Skeletal muscle tissue (tissue), 4 donors: ENCODE results near the gene MAML3. TPM values are rescaled to one million over a fixed set of nuclear protein-coding genes. Genes with fewer than 3 reads are reported as not detected.

Experiments
- H3K27ac ChIP-seq: one replicate; pipeline ENCODE4 v1.7.0; 2013; ENCODE audit warnings: mild to moderate bottlenecking, low read depth, low read length, inconsistent platforms
- H3K27me3 ChIP-seq, 3 donors: one replicate each; pipeline ENCODE4 v1.7.0; 2013; ENCODE audit warnings: low read length in 3 of 3; ENCODE audit not compliant: control insufficient read depth in 3 of 3, insufficient read depth in 3 of 3
- H3K36me3 ChIP-seq, 3 donors: one replicate each; pipeline ENCODE4 v1.7.0; 2013; ENCODE audit warnings: low read length in 3 of 3; ENCODE audit not compliant: control insufficient read depth in 3 of 3, insufficient read depth in 3 of 3
- H3K4me1 ChIP-seq, 3 donors: one replicate each; pipeline ENCODE4 v1.7.0; 2013; ENCODE audit warnings: low read length in 3 of 3, mild to moderate bottlenecking in 3 of 3; ENCODE audit not compliant: control insufficient read depth in 3 of 3, insufficient read depth in 3 of 3
- H3K4me3 ChIP-seq, 3 donors: one replicate each; pipeline ENCODE4 v1.7.0; 2013; ENCODE audit warnings: low read length in 3 of 3
- H3K9ac ChIP-seq, 3 donors: one replicate each; pipeline ENCODE4 v1.7.0; 2013; ENCODE audit warnings: low read length in 3 of 3, mild to moderate bottlenecking in 3 of 3, moderate library complexity in 2 of 3, low read depth in 1 of 3
- H3K9me3 ChIP-seq, 3 donors: one replicate each; pipeline ENCODE4 v1.7.0; 2013; ENCODE audit warnings: low read length in 3 of 3; ENCODE audit not compliant: control insufficient read depth in 3 of 3
- total RNA-seq: library from RNA; depleted of rRNA; stranded (reverse); fragments of >200 nt; gene quantifications from one replicate; pipeline ENCODE4 v1.2.3, GENCODE V29; 2014
- donor health status: Osteomylitis.

MAML3 gene
- total RNA-seq, 1 donor from 2014 or later, result 3.1 TPM

DNA sequence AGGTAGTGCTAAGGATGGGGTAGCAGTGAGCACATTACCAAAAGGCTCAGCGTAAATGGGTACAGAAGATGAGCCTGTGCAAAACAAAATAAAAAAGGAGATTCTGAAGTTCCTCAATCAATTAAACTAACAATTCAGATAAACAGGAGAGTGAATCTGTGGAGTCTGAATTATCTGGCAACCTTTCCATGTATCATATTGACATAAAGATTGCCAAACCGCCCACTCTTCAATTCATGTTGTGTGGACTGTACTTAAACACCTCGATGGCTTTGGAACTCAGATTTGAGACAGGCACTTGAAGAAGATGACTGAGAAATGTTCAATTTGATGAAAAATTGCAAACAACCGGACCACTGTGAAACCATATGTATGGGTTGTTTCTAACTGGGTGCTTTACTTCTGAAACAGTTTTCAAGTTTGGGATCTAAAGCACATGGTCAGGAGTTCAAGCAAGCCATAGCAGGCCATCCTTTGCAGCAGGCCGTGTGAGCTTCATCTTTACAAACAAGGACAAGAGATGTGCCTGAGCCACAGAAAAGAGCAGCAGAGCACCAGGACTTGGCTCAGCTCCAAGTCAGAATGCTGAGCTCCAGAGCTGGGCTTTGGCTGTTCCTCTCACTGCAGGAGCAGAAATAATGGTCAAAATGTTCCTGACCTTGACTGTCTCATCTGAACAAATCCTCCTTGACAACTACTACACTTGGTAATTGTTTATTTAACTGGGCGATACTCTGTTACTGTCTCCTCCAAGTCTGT, 380.2 kb downstream of the MAML3 start:
- peaks cover 27 to 37% (median 30%) of the 10 kb centered on the region in 3 donors for H3K4me1 ChIP-seq
- H3K9me3 ChIP-seq, result no peaks in the 10 kb centered on the region
- H3K9ac ChIP-seq, result no peak overlapping the region
- no peaks in the 10 kb centered on the region for H3K36me3 ChIP-seq
- no peak overlapping the region for H3K4me3 ChIP-seq
- H3K27ac ChIP-seq, result no peak overlapping the region
- no peaks in the 10 kb centered on the region for H3K27me3 ChIP-seq

DNA sequence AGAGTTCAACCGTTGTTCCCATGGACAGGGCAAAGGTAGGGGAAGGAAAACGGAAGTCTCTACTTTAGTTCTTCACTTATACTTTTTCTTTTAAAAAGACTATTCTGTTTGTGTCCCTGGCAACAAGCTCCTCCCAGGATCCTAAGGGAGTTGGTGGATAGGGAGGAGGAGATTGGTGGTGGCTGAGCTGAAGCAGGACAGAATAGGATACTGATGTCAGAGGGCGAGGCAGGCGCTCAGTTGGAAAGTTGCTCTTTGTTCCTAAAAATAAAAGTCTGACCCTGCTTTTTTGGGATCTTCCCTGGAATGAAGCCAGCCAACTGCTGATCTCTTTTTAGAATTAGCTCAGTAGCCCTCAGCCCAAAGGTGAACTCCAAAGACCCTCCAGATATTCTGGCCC, 383.6 kb downstream of the MAML3 start:
- H3K27ac ChIP-seq, result peak overlapping the region; percentile 81

GRCh38 chr4:139769364-139769763, 384.6 kb downstream of the MAML3 start:
- H3K9ac ChIP-seq, result no peak overlapping the region
- H3K27me3 ChIP-seq, result no peaks in the 10 kb centered on the region
- H3K4me3 ChIP-seq, result no peak overlapping the region
- H3K4me1 ChIP-seq, result peaks cover 24 to 39% (median 30%) of the 10 kb centered on the region in 3 donors
- no peaks in the 10 kb centered on the region for H3K36me3 ChIP-seq
- H3K27ac ChIP-seq, result no peak overlapping the region
- no peaks in the 10 kb centered on the region for H3K9me3 ChIP-seq

More for the DNA sequence above, 383.6 kb downstream of the MAML3 start:
- Histone ChIP-seq H3K4me1 (peaks cover 18 to 35% (median 24%) of the 10 kb centered on the region in 3 donors), H3K9ac (peak overlapping the region in 2 of 3 donors; percentile 16 to 25), H3K9me3 (no peaks in the 10 kb centered on the region), H3K36me3 (no peaks in the 10 kb centered on the region), H3K27me3 (no peaks in the 10 kb centered on the region), H3K4me3 (peak overlapping the region in 2 of 3 donors; percentile 19 to 30)

DNA sequence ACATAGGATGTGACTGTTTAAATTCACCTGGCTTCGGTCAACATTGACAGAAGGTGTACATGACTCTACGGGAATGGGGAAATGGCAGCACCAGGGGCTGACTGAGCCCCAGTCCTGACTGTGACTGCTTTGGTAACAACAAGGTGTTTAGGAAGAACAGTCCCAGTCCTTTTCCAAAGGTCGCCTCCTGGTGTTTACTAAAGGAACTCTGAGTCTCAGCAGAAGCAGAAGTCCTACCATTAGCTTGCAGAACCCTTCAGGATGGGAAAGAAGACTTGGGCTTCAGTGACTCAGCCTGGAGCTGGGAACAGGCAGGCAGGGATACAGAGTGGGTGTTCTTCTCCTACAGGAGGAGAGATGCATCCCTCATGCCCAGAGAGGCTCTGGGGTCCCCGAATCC, 385.1 kb downstream of the MAML3 start:
- Histone ChIP-seq H3K27ac (no peak overlapping the region), H3K4me1 (peaks cover 29 to 44% (median 35%) of the 10 kb centered on the region in 3 donors), H3K27me3 (no peaks in the 10 kb centered on the region), H3K9ac (no peak overlapping the region), H3K36me3 (no peaks in the 10 kb centered on the region), H3K9me3 (no peaks in the 10 kb centered on the region), H3K4me3 (no peak overlapping the region)

GRCh38 chr4:139768366-139768765, 385.6 kb downstream of the MAML3 start:
- no peaks in the 10 kb centered on the region for H3K27me3 ChIP-seq
- H3K9ac ChIP-seq, result no peak overlapping the region
- H3K4me1 ChIP-seq, result peaks cover 34 to 49% (median 39%) of the 10 kb centered on the region in 3 donors
- no peak overlapping the region for H3K4me3 ChIP-seq
- no peaks in the 10 kb centered on the region for H3K9me3 ChIP-seq
- no peaks in the 10 kb centered on the region for H3K36me3 ChIP-seq
- H3K27ac ChIP-seq, result no peak overlapping the region

GRCh38 chr4:139767585-139767984, 386.4 kb downstream of the MAML3 start:
- Histone ChIP-seq H3K36me3 (no peaks in the 10 kb centered on the region), H3K4me1 (peaks cover 42 to 57% (median 47%) of the 10 kb centered on the region in 3 donors), H3K27me3 (no peaks in the 10 kb centered on the region), H3K4me3 (no peak overlapping the region), H3K27ac (no peak overlapping the region), H3K9ac (no peak overlapping the region), H3K9me3 (no peaks in the 10 kb centered on the region)

DNA sequence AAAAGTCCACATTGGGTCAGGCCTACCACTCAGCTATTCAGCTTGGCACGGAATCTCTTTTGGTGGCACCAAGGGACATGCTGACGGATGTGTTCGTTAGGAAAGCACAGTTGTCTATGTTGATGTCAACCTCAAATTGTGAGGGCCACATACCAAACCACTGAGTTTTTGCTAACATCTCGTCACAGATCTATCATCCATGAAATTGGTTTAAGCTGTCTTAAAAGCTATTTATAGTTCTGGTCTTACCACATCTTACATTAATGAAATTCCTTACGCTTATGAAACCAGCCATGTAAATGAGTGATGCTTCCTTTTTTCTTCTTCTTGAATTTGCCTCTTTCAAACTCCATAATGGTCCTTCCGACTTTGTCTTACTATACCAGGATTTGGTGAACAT, 386.8 kb downstream of the MAML3 start:
- Histone ChIP-seq H3K9me3 (no peaks in the 10 kb centered on the region), H3K4me1 (peaks cover 46 to 61% (median 51%) of the 10 kb centered on the region in 3 donors), H3K27me3 (no peaks in the 10 kb centered on the region), H3K27ac (peak overlapping the region; percentile 1), H3K4me3 (no peak overlapping the region), H3K36me3 (no peaks in the 10 kb centered on the region), H3K9ac (no peak overlapping the region)

DNA sequence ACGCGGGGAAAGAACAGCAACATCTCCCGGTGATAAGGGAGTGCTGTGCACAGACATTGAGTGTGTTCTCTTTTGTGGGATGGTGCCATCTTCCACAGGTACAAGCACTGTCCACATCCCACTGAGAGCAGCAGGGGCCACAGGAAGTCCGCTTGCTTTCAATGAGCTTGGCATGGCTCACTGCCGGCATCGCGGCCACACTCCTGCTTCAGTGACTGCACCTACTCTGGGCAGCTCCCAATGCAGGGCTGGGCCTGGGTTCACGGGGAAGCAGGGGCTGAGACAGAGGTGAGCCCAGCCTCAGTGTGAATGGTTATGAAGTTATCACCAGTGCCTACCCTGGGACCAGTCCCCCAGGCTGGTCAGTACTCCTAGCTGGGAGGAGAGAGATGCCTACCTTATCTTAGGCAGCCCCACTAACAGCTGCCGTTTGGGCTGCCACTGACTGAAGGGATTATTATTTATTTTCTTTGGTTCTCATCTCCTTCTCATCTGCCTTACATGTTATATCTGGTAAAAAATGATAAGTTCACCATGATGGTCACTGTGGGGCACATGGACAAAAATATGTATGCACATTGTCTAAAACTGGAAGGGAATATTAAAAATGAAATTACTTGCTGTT, 389.2 kb downstream of the MAML3 start:
- Histone ChIP-seq H3K4me3 (peak overlapping the region; percentile 28 to 64 (median 33)), H3K27ac (peak overlapping the region; percentile 91), H3K9me3 (no peaks in the 10 kb centered on the region), H3K9ac (peak overlapping the region; percentile 35 to 64 (median 58)), H3K4me1 (peaks cover 39 to 60% (median 52%) of the 10 kb centered on the region in 3 donors), H3K27me3 (no peaks in the 10 kb centered on the region), H3K36me3 (no peaks in the 10 kb centered on the region)

GRCh38 chr4:139764182-139764581, 389.8 kb downstream of the MAML3 start:
- H3K9ac ChIP-seq, result peak overlapping the region; percentile 35 to 64 (median 58)
- H3K27ac ChIP-seq, result peak overlapping the region; percentile 91
- no peaks in the 10 kb centered on the region for H3K9me3 ChIP-seq
- H3K4me3 ChIP-seq, result peak overlapping the region; percentile 28 to 64 (median 33)
- H3K4me1 ChIP-seq, result peaks cover 38 to 56% (median 50%) of the 10 kb centered on the region in 3 donors
- no peaks in the 10 kb centered on the region for H3K36me3 ChIP-seq
- H3K27me3 ChIP-seq, result no peaks in the 10 kb centered on the region

DNA sequence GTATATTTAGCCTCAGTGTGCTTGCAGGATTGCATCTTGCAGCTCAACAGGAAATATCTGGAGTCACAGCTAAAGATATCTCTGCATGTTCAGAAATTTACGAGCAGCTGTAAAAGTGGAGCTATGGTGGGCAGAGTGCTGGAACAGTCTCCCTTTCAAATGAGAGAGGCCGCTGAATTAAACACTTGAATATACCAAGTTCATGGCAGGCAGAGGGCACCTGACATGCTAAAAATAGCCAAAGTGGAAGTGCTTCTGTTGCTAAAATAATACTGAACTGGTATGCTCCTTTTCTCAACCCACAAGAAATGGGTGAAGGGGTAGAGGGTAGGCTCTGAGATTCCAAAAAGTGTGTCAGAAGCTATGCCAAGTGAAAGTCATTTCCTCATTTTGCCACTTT, 390.3 kb downstream of the MAML3 start:
- Histone ChIP-seq H3K9ac (peak overlapping the region; percentile 35 to 68 (median 64)), H3K4me3 (peak overlapping the region; percentile 28 to 64 (median 33))

More for the DNA sequence above, 390.3 kb downstream of the MAML3 start:
- H3K27ac ChIP-seq, result peak overlapping the region; percentile 91
- no peaks in the 10 kb centered on the region for H3K36me3 ChIP-seq
- H3K27me3 ChIP-seq, result no peaks in the 10 kb centered on the region
- H3K4me1 ChIP-seq, result peaks cover 38 to 52% (median 46%) of the 10 kb centered on the region in 3 donors
- H3K9me3 ChIP-seq, result no peaks in the 10 kb centered on the region
